H9 (cell line): ENCODE results near the gene OTUD4. TPM values are rescaled to one million over a fixed set of nuclear protein-coding genes. Genes with fewer than 3 reads are reported as not detected.

ENCODE experiments used
- DNase-seq: peaks from one replicate; pipeline ENCODE4 v3.0.0-alpha.2; 2017
- H2AFZ ChIP-seq: one replicate; pipeline ENCODE4 v1.6.1; 2013; ENCODE audit warnings: mild to moderate bottlenecking, low read length, control low read depth, moderate library complexity
- H2AK5ac ChIP-seq: 2 replicates; pipeline ENCODE4 v1.6.1; 2013; ENCODE audit warnings: low read length, control low read depth, mixed read lengths; ENCODE audit not compliant: insufficient read length
- H2BK120ac ChIP-seq: one replicate; pipeline ENCODE4 v1.6.1; 2013; ENCODE audit warnings: low read depth, mild to moderate bottlenecking, low read length, control low read depth, inconsistent platforms; ENCODE audit not compliant: poor library complexity, severe bottlenecking
- H2BK12ac ChIP-seq: 2 replicates; pipeline ENCODE4 v1.6.1; 2013; ENCODE audit warnings: low read length, control low read depth, mixed read lengths, low read depth; ENCODE audit not compliant: insufficient read length
- H2BK15ac ChIP-seq: 2 replicates; pipeline ENCODE4 v1.6.1; 2013; ENCODE audit warnings: low read depth, low read length, control low read depth
- H2BK20ac ChIP-seq: one replicate; pipeline ENCODE4 v1.6.1; 2013; ENCODE audit warnings: low read depth, mild to moderate bottlenecking, low read length, control low read depth, inconsistent platforms; ENCODE audit not compliant: poor library complexity, severe bottlenecking
- H2BK5ac ChIP-seq: 2 replicates; pipeline ENCODE4 v1.6.1; 2013; ENCODE audit warnings: low read length, control low read depth, mixed read lengths; ENCODE audit not compliant: insufficient read length
- H3K14ac ChIP-seq: 2 replicates; pipeline ENCODE4 v1.6.1; 2013; ENCODE audit warnings: low read length, control low read depth; ENCODE audit not compliant: insufficient read depth
- H3K18ac ChIP-seq: 2 replicates; pipeline ENCODE4 v1.6.1; 2013; ENCODE audit warnings: low read depth, mild to moderate bottlenecking, mixed read lengths, low read length, control low read depth; ENCODE audit not compliant: insufficient read length
- H3K23ac ChIP-seq: 2 replicates; pipeline ENCODE4 v1.6.1; 2013; ENCODE audit warnings: low read length, control low read depth, mixed read lengths, low read depth; ENCODE audit not compliant: insufficient read length
- H3K23me2 ChIP-seq: 2 replicates; pipeline ENCODE4 v1.6.1; 2013; ENCODE audit warnings: low read depth, mild to moderate bottlenecking, mixed read lengths, low read length, control low read depth; ENCODE audit not compliant: insufficient read length, poor library complexity, severe bottlenecking
- H3K27ac ChIP-seq: 2 replicates; pipeline ENCODE4 v1.5.1; 2013; ENCODE audit warnings: low read length, control low read depth, mixed read lengths, low read depth; ENCODE audit not compliant: insufficient read length
- H3K27me3 ChIP-seq: 2 replicates; pipeline ENCODE4 v1.6.1; 2013; ENCODE audit warnings: low read length, control low read depth, inconsistent platforms; ENCODE audit not compliant: insufficient read depth
- H3K4ac ChIP-seq: 2 replicates; pipeline ENCODE4 v1.6.1; 2013; ENCODE audit warnings: low read depth, mild to moderate bottlenecking, control low read depth, inconsistent platforms, low read length, moderate library complexity
- H3K4me1 ChIP-seq: 2 replicates; pipeline ENCODE4 v1.6.1; 2013; ENCODE audit warnings: low read length, control low read depth, inconsistent platforms; ENCODE audit not compliant: insufficient read depth
- H3K4me2 ChIP-seq: 2 replicates; pipeline ENCODE4 v1.6.1; 2013; ENCODE audit warnings: low read length, control low read depth, mixed read lengths; ENCODE audit not compliant: insufficient read length, insufficient read depth
- H3K56ac ChIP-seq: 2 replicates; pipeline ENCODE4 v1.6.1; 2013; ENCODE audit warnings: low read depth, mild to moderate bottlenecking, mixed read lengths, low read length, control low read depth; ENCODE audit not compliant: insufficient read length
- H3K79me1 ChIP-seq: 2 replicates; pipeline ENCODE4 v1.6.1; 2013; ENCODE audit warnings: low read depth, mild to moderate bottlenecking, moderate library complexity, low read length, control low read depth, inconsistent platforms; ENCODE audit not compliant: insufficient read depth, poor library complexity, severe bottlenecking
- H3K79me2 ChIP-seq: 2 replicates; pipeline ENCODE4 v1.6.1; 2013; ENCODE audit warnings: low read length, control low read depth, inconsistent platforms; ENCODE audit not compliant: insufficient read depth
- H3K9ac ChIP-seq: 2 replicates; pipeline ENCODE4 v1.6.1; 2013; ENCODE audit warnings: low read length, control low read depth, mixed read lengths; ENCODE audit not compliant: insufficient read length; ENCODE audit errors: extremely low read depth
- H3K9me3 ChIP-seq: one replicate; pipeline ENCODE4 v1.6.1; 2013; ENCODE audit warnings: low read depth, low read length, inconsistent platforms; ENCODE audit not compliant: control insufficient read depth
- H3T11ph ChIP-seq: one replicate; pipeline ENCODE4 v1.6.1; 2013; ENCODE audit warnings: mild to moderate bottlenecking, low read length, control low read depth, inconsistent platforms
- H4K20me1 ChIP-seq: one replicate; pipeline ENCODE4 v1.6.1; 2013; ENCODE audit not compliant: control insufficient read depth, insufficient read length, insufficient read depth
- H4K5ac ChIP-seq: 2 replicates; pipeline ENCODE4 v1.6.1; 2013; ENCODE audit warnings: low read depth, mild to moderate bottlenecking, mixed read lengths, low read length, control low read depth; ENCODE audit not compliant: insufficient read length
- H4K8ac ChIP-seq: replicated peaks from 2 replicates; pipeline ENCODE4 v1.6.1; 2013; ENCODE audit warnings: low read length, control low read depth, mixed read lengths, low read depth; ENCODE audit not compliant: insufficient read length
- H4K91ac ChIP-seq: 2 replicates; pipeline ENCODE4 v1.6.1; 2013; ENCODE audit warnings: low read depth, mild to moderate bottlenecking, moderate library complexity, mixed read lengths, low read length, control low read depth; ENCODE audit not compliant: insufficient read length
- H3K27ac Mint-ChIP-seq, 3 experiments: 2 replicates in 2 of 3; 3 replicates in 1 of 3; pipeline ENCODE4 v1.8.0; 2020 to 2021; ENCODE audit warnings: mixed read lengths in 3 of 3, mild to moderate bottlenecking in 1 of 3, moderate library complexity in 1 of 3
- H3K27me3 Mint-ChIP-seq: 2 replicates; pipeline ENCODE4 v1.8.0; 2021; ENCODE audit warnings: low read depth, mild to moderate bottlenecking, moderate library complexity, mixed read lengths
- H3K36me3 Mint-ChIP-seq, 3 experiments: 2 replicates in 2 of 3; 3 replicates in 1 of 3; pipeline ENCODE4 v1.8.0; 2020 to 2021; ENCODE audit warnings: low read depth in 3 of 3, mixed read lengths in 3 of 3; ENCODE audit not compliant: insufficient read depth in 1 of 3
- H3K4me1 Mint-ChIP-seq, 2 experiments: 2 replicates each; pipeline ENCODE4 v1.8.0; 2020; ENCODE audit warnings: mixed read lengths in 2 of 2
- H3K4me3 Mint-ChIP-seq, 2 experiments: 2 replicates in 1 of 2; 3 replicates in 1 of 2; pipeline ENCODE4 v1.8.0; 2020 to 2021; ENCODE audit warnings: mild to moderate bottlenecking in 2 of 2, mixed read lengths in 2 of 2, moderate library complexity in 1 of 2
- H3K9me3 Mint-ChIP-seq, 2 experiments: 2 replicates in 1 of 2; 3 replicates in 1 of 2; pipeline ENCODE4 v1.8.0; 2020; ENCODE audit warnings: mild to moderate bottlenecking in 2 of 2, mixed read lengths in 2 of 2, moderate library complexity in 1 of 2
- CTCF ChIP-seq: fragments of 200-600 bp; sonication (generic); conservative IDR thresholded peaks from 3 replicates; pipeline ENCODE4 v1.8.0; 2021; ENCODE audit warnings: antibody characterized with exemption, mild to moderate bottlenecking
- WGBS: extraction: QIAGEN DNeasy Blood & Tissue Kit; methylation state at CpG from one replicate; pipeline ENCODE4 v1.1.7; 2013; ENCODE audit warnings: missing lambda C conversion rate, low lambda C conversion rate, mixed read lengths; ENCODE audit not compliant: insufficient read length; ENCODE audit errors: extremely low coverage; 5-methylcytosine and 5-hydroxymethylcytosine counted together
- total RNA-seq: library from RNA; stranded (reverse); gene quantifications from 2 replicates; pipeline ENCODE4 v1.2.1, GENCODE V29; 2021

OTUD4 gene
- total RNA-seq, 1 experiment from 2014 or later: 59.0 TPM

- Histone ChIP-seq H3K23ac (no peak overlapping the region), H3K14ac (no peak overlapping the region), H4K8ac (no peak overlapping the region), H3K79me1 (peaks cover 3% of the 10 kb centered on the region), H3K9ac (no peak overlapping the region), H4K5ac (no peak overlapping the region), H4K20me1 (no peaks in the 10 kb centered on the region), H3K23me2 (no peaks in the 10 kb centered on the region), H3T11ph (no peak overlapping the region), H3K79me2 (no peaks in the 10 kb centered on the region; the same call in 1 of the 2 replicates), H2BK20ac (no peak overlapping the region), H2BK5ac (no peak overlapping the region), H3K4me2 (no peak overlapping the region), H3K9me3 (no peaks in the 10 kb centered on the region), H2AFZ (no peak overlapping the region), H2BK12ac (no peak overlapping the region), H3K27ac (no peak overlapping the region), H3K4me1 (no peaks in the 10 kb centered on the region), H2BK15ac (no peak overlapping the region), H3K56ac (no peak overlapping the region), H3K18ac (no peak overlapping the region), H4K91ac (no peak overlapping the region), H2AK5ac (no peak overlapping the region), H2BK120ac (no peak overlapping the region), H3K27me3 (no peaks in the 10 kb centered on the region), H3K4ac (no peak overlapping the region)
- peaks cover 21 to 48% (median 44%) of the 10 kb centered on the region in 3 experiments; a peak in 6 of 7 replicates for H3K36me3 Mint-ChIP-seq
- no peaks in the 10 kb centered on the region for H3K9me3 Mint-ChIP-seq
- no CpG with 5 or more reads among the region's 2 CpGs for WGBS
- TF ChIP-seq CTCF: no peak
- DNase-seq: no peak
- no peak overlapping the region for H3K4me3 Mint-ChIP-seq
- H3K27me3 Mint-ChIP-seq: no peaks in the 10 kb centered on the region
- no peak overlapping the region for H3K27ac Mint-ChIP-seq
- H3K4me1 Mint-ChIP-seq: no peaks in the 10 kb centered on the region
Observed at GRCh38 chr4:145167887-145168286, 12.5 kb downstream of the OTUD4 start.
